Measurements from ENCODE around the gene POMGNT1. TPM values are rescaled to one million over a fixed set of nuclear protein-coding genes. Genes with fewer than 3 reads are reported as not detected.
A peak's percentile ranks its signal among the peaks of the same experiment; 100 is the strongest.

Gene POMGNT1
- total and polyA plus RNA-seq, 3 experiments from 2014 or later, result 34.2 to 61.4 (median 56.4) TPM

GRCh38 chr1:46187106-46187869, 10.9 kb downstream of the POMGNT1 start:
- Histone ChIP-seq H3K9me3 (ENCODE audit: low read length) (no peaks in the 10 kb centered on the region), H3K4me1 (ENCODE audit: insufficient read depth, low read length) (peaks cover 8% of the 10 kb centered on the region), H3K27ac (ENCODE audit: low read depth, low read length) (no peak overlapping the region), H3K36me3 (ENCODE audit: insufficient read depth, low read length) (peaks cover 8% of the 10 kb centered on the region), H3K4me3 (ENCODE audit: low read length) (no peak overlapping the region), H3K27me3 (ENCODE audit: insufficient read depth, low read length, poor library complexity, severe bottlenecking) (no peaks in the 10 kb centered on the region)
- H3K27ac Mint-ChIP-seq, result peak overlapping the region in 2 of 8 donors; percentile 36 to 57
- no peaks in the 10 kb centered on the region for H3K27me3 Mint-ChIP-seq
- DNase-seq, result no peak
- peaks cover 0 to 43% (median 12%) of the 10 kb centered on the region in 3 donors for H3K36me3 Mint-ChIP-seq
- ChIA-PET POLR2A (no interaction called here), CTCF (no interaction called here)
- peaks cover 10 to 16% (median 14%) of the 10 kb centered on the region in 3 donors for H3K4me1 Mint-ChIP-seq
- H3K4me3 Mint-ChIP-seq, result no peak overlapping the region
- H3K9me3 Mint-ChIP-seq, result no peaks in the 10 kb centered on the region

- Mint-ChIP-seq H3K27me3 (no peaks in the 10 kb centered on the region), H3K4me1 (peaks cover 10 to 16% (median 14%) of the 10 kb centered on the region in 3 donors), H3K27ac (peak overlapping the region in 2 of 8 donors; percentile 21 to 47), H3K36me3 (peaks cover 0 to 33% (median 10%) of the 10 kb centered on the region in 3 donors), H3K9me3 (no peaks in the 10 kb centered on the region), H3K4me3 (no peak overlapping the region)
- H3K27me3 ChIP-seq (ENCODE audit: insufficient read depth, low read length, poor library complexity, severe bottlenecking), result no peaks in the 10 kb centered on the region
- no peaks in the 10 kb centered on the region for H3K9me3 ChIP-seq (ENCODE audit: low read length)
- H3K27ac ChIP-seq (ENCODE audit: low read depth, low read length), result no peak overlapping the region
- CTCF ChIA-PET, result interaction anchor here (0.6 kb wide), 1 partner anchor 152 kb away, joined by 3 read pairs; no protein-coding TSS in a partner anchor
- no peak for DNase-seq
- POLR2A ChIA-PET, result no interaction called here
- peaks cover 7% of the 10 kb centered on the region for H3K36me3 ChIP-seq (ENCODE audit: insufficient read depth, low read length)
- no peak overlapping the region for H3K4me3 ChIP-seq (ENCODE audit: low read length)
- H3K4me1 ChIP-seq (ENCODE audit: insufficient read depth, low read length), result peaks cover 8% of the 10 kb centered on the region
Observed at GRCh38 chr1:46186076-46186475, 12.2 kb downstream of the POMGNT1 start.

- H3K36me3 Mint-ChIP-seq, result peaks cover 0 to 24% (median 7%) of the 10 kb centered on the region in 3 donors
- no peaks in the 10 kb centered on the region for H3K27me3 Mint-ChIP-seq
- no peak for DNase-seq
- Histone ChIP-seq H3K36me3 (ENCODE audit: insufficient read depth, low read length) (no peaks in the 10 kb centered on the region), H3K4me3 (ENCODE audit: low read length) (no peak overlapping the region), H3K9me3 (ENCODE audit: low read length) (no peaks in the 10 kb centered on the region), H3K27me3 (ENCODE audit: insufficient read depth, low read length, poor library complexity, severe bottlenecking) (no peaks in the 10 kb centered on the region), H3K27ac (ENCODE audit: low read depth, low read length) (no peak overlapping the region), H3K4me1 (ENCODE audit: insufficient read depth, low read length) (peaks cover 8% of the 10 kb centered on the region)
- CTCF ChIA-PET, result interaction anchor here (1.4 to 2.2 kb wide), 3 partner anchors 148 to 151 kb away, joined by 4 to 9 read pairs (median 4); no protein-coding TSS in a partner anchor
- no peak overlapping the region for H3K4me3 Mint-ChIP-seq
- H3K9me3 Mint-ChIP-seq, result no peaks in the 10 kb centered on the region
- peaks cover 10 to 16% (median 14%) of the 10 kb centered on the region in 3 donors for H3K4me1 Mint-ChIP-seq
- POLR2A ChIA-PET, result no interaction called here
- H3K27ac Mint-ChIP-seq, result peak overlapping the region in 5 of 8 donors; percentile 26 to 71 (median 56)
Observed at GRCh38 chr1:46184920-46185658, 13.1 kb downstream of the POMGNT1 start.

- Histone ChIP-seq H3K4me1 (ENCODE audit: insufficient read depth, low read length) (peaks cover 8% of the 10 kb centered on the region), H3K9me3 (ENCODE audit: low read length) (no peaks in the 10 kb centered on the region), H3K4me3 (ENCODE audit: low read length) (no peak overlapping the region), H3K36me3 (ENCODE audit: insufficient read depth, low read length) (no peaks in the 10 kb centered on the region), H3K27me3 (ENCODE audit: insufficient read depth, low read length, poor library complexity, severe bottlenecking) (no peaks in the 10 kb centered on the region), H3K27ac (ENCODE audit: low read depth, low read length) (no peak overlapping the region)
- no peaks in the 10 kb centered on the region for H3K9me3 Mint-ChIP-seq
- no peak overlapping the region for H3K4me3 Mint-ChIP-seq
- ChIA-PET POLR2A (no interaction called here), CTCF (interaction anchor here (1.3 to 2.2 kb wide), 5 partner anchors 39 to 150 kb away, joined by 3 to 9 read pairs (median 4); no protein-coding TSS in a partner anchor)
- DNase-seq, result no peak
- H3K27ac Mint-ChIP-seq, result peak overlapping the region in 1 of 8 donors; percentile 69
- H3K4me1 Mint-ChIP-seq, result peaks cover 10 to 16% (median 14%) of the 10 kb centered on the region in 3 donors
- peaks cover 0 to 16% (median 3%) of the 10 kb centered on the region in 3 donors for H3K36me3 Mint-ChIP-seq
- H3K27me3 Mint-ChIP-seq, result no peaks in the 10 kb centered on the region
Observed at GRCh38 chr1:46183926-46184557, 14.2 kb downstream of the POMGNT1 start.

GRCh38 chr1:46183079-46183847, 15.0 kb downstream of the POMGNT1 start:
- Histone ChIP-seq H3K36me3 (ENCODE audit: insufficient read depth, low read length) (no peaks in the 10 kb centered on the region), H3K4me3 (ENCODE audit: low read length) (no peak overlapping the region), H3K27ac (ENCODE audit: low read depth, low read length) (no peak overlapping the region), H3K9me3 (ENCODE audit: low read length) (no peaks in the 10 kb centered on the region), H3K4me1 (ENCODE audit: insufficient read depth, low read length) (peaks cover 8% of the 10 kb centered on the region), H3K27me3 (ENCODE audit: insufficient read depth, low read length, poor library complexity, severe bottlenecking) (no peaks in the 10 kb centered on the region)
- POLR2A ChIA-PET, result no interaction called here
- Mint-ChIP-seq H3K9me3 (no peaks in the 10 kb centered on the region), H3K4me1 (peaks cover 10 to 16% (median 14%) of the 10 kb centered on the region in 3 donors), H3K4me3 (peak overlapping the region in 1 of 7 donors; percentile 68), H3K27me3 (no peaks in the 10 kb centered on the region), H3K27ac (no peak overlapping the region), H3K36me3 (peaks cover 0 to 10% (median 3%) of the 10 kb centered on the region in 3 donors)
- DNase-seq, result no peak
- CTCF ChIA-PET, result interaction anchor here (1.3 to 5.4 kb wide), 7 partner anchors 12 to 149 kb away, joined by 3 to 69 read pairs (median 4); no protein-coding TSS in a partner anchor

- peaks cover 8% of the 10 kb centered on the region for H3K4me1 ChIP-seq (ENCODE audit: insufficient read depth, low read length)
- H3K36me3 ChIP-seq (ENCODE audit: insufficient read depth, low read length), result no peaks in the 10 kb centered on the region
- Mint-ChIP-seq H3K4me1 (peaks cover 10 to 16% (median 14%) of the 10 kb centered on the region in 3 donors), H3K27me3 (no peaks in the 10 kb centered on the region), H3K9me3 (no peaks in the 10 kb centered on the region), H3K36me3 (no peaks in the 10 kb centered on the region), H3K27ac (no peak overlapping the region), H3K4me3 (no peak overlapping the region)
- no peak for DNase-seq
- H3K4me3 ChIP-seq (ENCODE audit: low read length), result no peak overlapping the region
- H3K9me3 ChIP-seq (ENCODE audit: low read length), result no peaks in the 10 kb centered on the region
- no peaks in the 10 kb centered on the region for H3K27me3 ChIP-seq (ENCODE audit: insufficient read depth, low read length, poor library complexity, severe bottlenecking)
- H3K27ac ChIP-seq (ENCODE audit: low read depth, low read length), result no peak overlapping the region
- ChIA-PET CTCF (interaction anchor here (1.0 to 5.4 kb wide), 6 partner anchors 11 to 145 kb away, joined by 3 to 69 read pairs (median 3); no protein-coding TSS in a partner anchor), POLR2A (no interaction called here)
Observed at GRCh38 chr1:46181343-46182260, 16.6 kb downstream of the POMGNT1 start.
